GM12892 (cell line): ENCODE data around the gene LARP4.

ENCODE experiments used
- POLR2A ChIP-seq: IDR thresholded peaks from 2 replicates; pipeline ENCODE4 v1.6.1; 2011; ENCODE audit warnings: low read depth, low read length, control low read depth
- POLR2AphosphoS5 ChIP-seq: IDR thresholded peaks from 2 replicates; pipeline ENCODE4 v1.6.1; 2011; ENCODE audit warnings: low read depth, low read length, control low read depth

- TF ChIP-seq POLR2A (no peak), POLR2AphosphoS5 (no peak)
Measured at GRCh38 chr12:50525422-50525821, 124.7 kb downstream of the LARP4 start.
